Glutamatergic neuron (in vitro differentiated cells): ENCODE results near the gene GPR179. TPM values are rescaled to one million over a fixed set of nuclear protein-coding genes. Genes with fewer than 3 reads are reported as not detected.

ENCODE experiments used
- DNase-seq: peaks from one replicate; pipeline ENCODE4 v3.0.0; 2022
- H3K27ac Mint-ChIP-seq: one replicate; pipeline ENCODE4 v1.8.0; 2020; ENCODE audit warnings: mild to moderate bottlenecking, mixed read lengths, inconsistent platforms; ENCODE audit not compliant: unreplicated experiment
- H3K27me3 Mint-ChIP-seq: one replicate; pipeline ENCODE4 v1.8.0; 2020; ENCODE audit warnings: mild to moderate bottlenecking, moderate library complexity, mixed read lengths, inconsistent platforms; ENCODE audit not compliant: unreplicated experiment
- H3K36me3 Mint-ChIP-seq: one replicate; pipeline ENCODE4 v1.8.0; 2020; ENCODE audit warnings: mild to moderate bottlenecking, mixed read lengths, inconsistent platforms; ENCODE audit not compliant: unreplicated experiment
- H3K4me1 Mint-ChIP-seq: one replicate; pipeline ENCODE4 v1.8.0; 2020; ENCODE audit warnings: mild to moderate bottlenecking, low read depth, mixed read lengths, inconsistent platforms; ENCODE audit not compliant: unreplicated experiment
- H3K4me3 Mint-ChIP-seq: one replicate; pipeline ENCODE4 v1.8.0; 2020; ENCODE audit warnings: mild to moderate bottlenecking, mixed read lengths, inconsistent platforms; ENCODE audit not compliant: unreplicated experiment
- H3K9me3 Mint-ChIP-seq: one replicate; pipeline ENCODE4 v1.8.0; 2020; ENCODE audit warnings: mild to moderate bottlenecking, moderate library complexity, mixed read lengths, inconsistent platforms; ENCODE audit not compliant: unreplicated experiment
- total RNA-seq: library from RNA; stranded (reverse); fragmentation: NEBNext Ultra II Directional; extraction: Animal tissue kit (Norgen Biotek cat#: 25700); gene quantifications from one replicate; pipeline ENCODE4 v1.2.1, GENCODE V29; 2021; ENCODE audit not compliant: unreplicated experiment
- TF ChIP-seq, protein P1 (sequence below): fragments of 200-600 bp; sonication (generic); IDR thresholded peaks from one replicate; pipeline ENCODE4 v1.5.0; 2021; ENCODE audit not compliant: partially characterized antibody, unreplicated experiment

GPR179 gene
- total RNA-seq, 1 donor from 2014 or later: 0.07 TPM

DNA sequence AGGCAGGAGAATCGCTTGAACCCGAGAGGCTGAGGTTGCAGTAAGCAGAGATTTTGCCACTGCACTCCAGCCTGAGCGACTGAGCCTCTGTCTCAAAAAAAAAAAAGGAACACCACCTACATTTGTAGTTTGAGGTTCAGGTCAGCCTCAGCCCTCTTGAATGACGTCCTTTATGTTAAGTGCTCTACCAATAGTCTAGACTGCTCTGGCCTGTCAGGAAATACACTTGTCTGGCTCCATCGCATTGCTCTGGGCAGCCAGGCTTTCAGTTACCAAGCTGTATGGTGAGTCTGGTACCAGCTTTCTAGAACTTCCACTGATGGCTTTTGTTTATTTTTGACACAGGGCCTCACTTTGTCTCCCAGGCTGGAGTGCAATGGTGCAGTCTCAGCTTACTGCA lies 19.3 kb upstream of the GPR179 start:
- Mint-ChIP-seq H3K27me3 (no peaks in the 10 kb centered on the region), H3K27ac (no peak overlapping the region), H3K9me3 (no peaks in the 10 kb centered on the region), H3K4me1 (peaks cover 14% of the 10 kb centered on the region), H3K4me3 (no peak overlapping the region), H3K36me3 (no peaks in the 10 kb centered on the region)
- DNase-seq: no peak
- TF ChIP-seq, protein P1, sequence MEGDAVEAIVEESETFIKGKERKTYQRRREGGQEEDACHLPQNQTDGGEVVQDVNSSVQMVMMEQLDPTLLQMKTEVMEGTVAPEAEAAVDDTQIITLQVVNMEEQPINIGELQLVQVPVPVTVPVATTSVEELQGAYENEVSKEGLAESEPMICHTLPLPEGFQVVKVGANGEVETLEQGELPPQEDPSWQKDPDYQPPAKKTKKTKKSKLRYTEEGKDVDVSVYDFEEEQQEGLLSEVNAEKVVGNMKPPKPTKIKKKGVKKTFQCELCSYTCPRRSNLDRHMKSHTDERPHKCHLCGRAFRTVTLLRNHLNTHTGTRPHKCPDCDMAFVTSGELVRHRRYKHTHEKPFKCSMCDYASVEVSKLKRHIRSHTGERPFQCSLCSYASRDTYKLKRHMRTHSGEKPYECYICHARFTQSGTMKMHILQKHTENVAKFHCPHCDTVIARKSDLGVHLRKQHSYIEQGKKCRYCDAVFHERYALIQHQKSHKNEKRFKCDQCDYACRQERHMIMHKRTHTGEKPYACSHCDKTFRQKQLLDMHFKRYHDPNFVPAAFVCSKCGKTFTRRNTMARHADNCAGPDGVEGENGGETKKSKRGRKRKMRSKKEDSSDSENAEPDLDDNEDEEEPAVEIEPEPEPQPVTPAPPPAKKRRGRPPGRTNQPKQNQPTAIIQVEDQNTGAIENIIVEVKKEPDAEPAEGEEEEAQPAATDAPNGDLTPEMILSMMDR: no peak

DNA sequence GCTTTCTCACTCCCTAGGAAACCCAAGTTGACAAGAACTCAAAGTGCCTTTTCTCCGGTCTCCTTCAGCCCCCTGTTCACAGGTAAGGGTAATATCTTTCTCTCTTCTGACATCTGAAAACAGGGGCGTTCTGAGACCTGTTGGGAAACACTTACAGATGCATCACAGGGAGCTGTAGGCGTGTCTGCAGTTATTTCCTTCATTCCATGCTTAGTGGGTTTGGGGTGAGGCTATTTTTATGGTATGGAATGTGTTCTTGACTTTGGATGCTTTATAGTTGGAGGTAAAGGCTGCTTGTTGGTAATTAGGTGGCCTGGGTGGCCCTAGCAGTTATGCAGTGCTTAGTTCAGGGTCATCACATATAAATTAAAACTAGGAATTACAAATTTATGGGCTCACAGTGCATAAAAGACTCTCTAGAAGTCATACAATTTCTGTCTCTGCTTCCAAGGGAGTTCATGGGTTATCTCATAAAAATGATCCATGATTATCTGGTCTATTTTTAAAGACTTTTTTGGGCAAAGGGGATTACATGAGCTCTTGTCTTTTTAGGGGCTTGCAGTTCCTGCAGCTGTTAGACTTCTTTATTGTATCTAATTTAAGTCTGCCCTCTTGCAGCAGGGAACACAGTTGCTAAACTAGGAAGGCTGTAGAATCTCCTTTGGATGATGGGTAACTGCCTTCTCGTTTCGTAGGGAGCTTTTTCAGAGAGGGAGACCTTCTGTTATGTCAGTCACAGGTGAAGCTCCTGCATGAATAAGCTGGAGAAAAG lies 18.1 kb upstream of the GPR179 start:
- no peaks in the 10 kb centered on the region for H3K9me3 Mint-ChIP-seq
- DNase-seq: no peak
- H3K36me3 Mint-ChIP-seq: no peaks in the 10 kb centered on the region
- H3K4me3 Mint-ChIP-seq: no peak overlapping the region
- H3K27me3 Mint-ChIP-seq: no peaks in the 10 kb centered on the region
- peaks cover 23% of the 10 kb centered on the region for H3K4me1 Mint-ChIP-seq
- no peak overlapping the region for H3K27ac Mint-ChIP-seq
- TF ChIP-seq, protein P1: no peak

DNA sequence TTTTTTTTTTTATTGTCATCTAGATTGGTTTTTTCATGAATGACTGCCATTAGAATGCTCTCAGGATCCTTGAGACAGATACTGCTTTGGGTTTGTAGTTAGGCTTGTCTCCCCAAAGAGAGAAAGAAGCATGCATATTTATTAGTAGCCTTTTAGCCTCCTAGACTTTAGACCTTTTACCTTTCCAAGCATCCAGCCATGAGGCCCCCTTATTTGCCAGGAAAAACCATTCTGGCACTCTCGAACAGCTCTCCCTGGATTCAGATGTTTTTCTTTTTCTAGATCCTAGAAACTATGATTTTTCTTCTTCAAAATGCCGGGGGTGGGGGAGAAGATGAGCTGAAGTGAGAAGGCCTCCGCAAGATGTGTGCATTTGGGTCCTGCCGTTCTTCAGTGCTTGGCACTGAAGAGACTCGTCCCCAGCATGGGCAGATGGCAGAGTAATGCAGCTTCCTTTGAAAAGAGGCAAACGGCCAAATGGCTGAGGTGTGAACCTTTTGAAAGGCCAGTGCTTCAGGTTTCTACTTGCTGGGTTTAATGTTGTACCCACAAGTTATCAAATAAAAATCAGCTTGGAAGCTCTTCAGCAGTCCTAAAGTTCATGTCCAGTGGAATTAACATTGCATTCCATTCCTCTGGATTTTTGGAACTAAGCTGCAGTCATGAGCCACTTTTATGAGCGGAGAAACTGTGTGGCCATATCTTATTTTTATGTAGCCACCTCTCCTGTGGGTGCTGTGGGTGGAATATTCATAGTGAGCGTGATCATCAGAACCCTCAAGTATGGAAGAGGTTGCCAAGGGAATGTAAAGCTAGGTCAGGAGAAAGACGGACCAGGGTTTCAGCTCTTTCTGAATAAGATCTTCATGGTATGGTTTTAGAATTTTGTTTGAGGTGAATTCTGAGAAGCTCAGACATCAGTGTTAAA lies 15.1 kb upstream of the GPR179 start:
- Mint-ChIP-seq H3K27me3 (peaks cover 3% of the 10 kb centered on the region), H3K36me3 (no peaks in the 10 kb centered on the region), H3K4me3 (no peak overlapping the region), H3K4me1 (peaks cover 32% of the 10 kb centered on the region), H3K27ac (no peak overlapping the region), H3K9me3 (no peaks in the 10 kb centered on the region)
- TF ChIP-seq, protein P1: no peak
- DNase-seq: no peak

DNA sequence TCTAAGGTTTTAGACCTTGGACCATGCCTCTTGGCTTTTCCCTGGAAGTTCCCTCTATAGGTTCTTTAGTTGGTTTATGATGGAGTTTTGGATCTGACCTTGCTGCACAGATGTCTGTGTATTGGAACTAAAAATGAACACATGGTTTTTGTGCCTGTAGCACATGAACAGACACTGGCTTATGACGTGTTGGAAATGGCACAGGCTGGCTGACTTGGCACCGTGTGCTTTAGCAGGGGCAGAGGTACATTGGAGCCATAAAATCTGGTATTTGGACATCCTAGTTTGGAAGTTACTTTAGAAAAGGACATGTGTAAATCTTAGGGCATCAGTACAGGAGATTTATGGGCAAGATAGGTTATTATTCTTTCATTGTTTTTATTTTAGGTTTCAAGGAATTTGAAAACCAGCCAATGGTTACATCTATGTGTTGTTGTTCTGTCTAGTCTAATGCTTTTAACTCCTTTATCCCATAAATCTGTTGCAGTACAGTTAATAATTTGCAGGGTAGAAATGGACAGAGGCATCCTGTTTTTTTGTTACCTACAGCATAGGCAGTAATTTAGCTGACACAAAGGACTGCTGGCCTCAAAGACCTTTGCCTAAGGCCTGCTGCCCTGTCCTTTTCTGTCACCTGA lies 13.8 kb upstream of the GPR179 start:
- Mint-ChIP-seq H3K4me3 (peak overlapping the region; percentile 26), H3K4me1 (peaks cover 33% of the 10 kb centered on the region), H3K9me3 (no peaks in the 10 kb centered on the region), H3K27me3 (peaks cover 3% of the 10 kb centered on the region), H3K27ac (no peak overlapping the region), H3K36me3 (no peaks in the 10 kb centered on the region)
- TF ChIP-seq, protein P1: no peak
- DNase-seq: no peak
